Cardiac muscle cell (in vitro differentiated cells and primary cell): Measurements from ENCODE around the gene EPN1. TPM values are rescaled to one million over a fixed set of nuclear protein-coding genes. Genes with fewer than 3 reads are reported as not detected.

Source experiments
- DNase-seq, 2 donors: peaks; one replicate each; pipeline versions ENCODE4 v3.0.0 to v3.0.0-alpha.2; 2010 to 2017; ENCODE audit warnings: low read depth in 1 of 2, low spot score in 1 of 2
- H3K27ac ChIP-seq: fragments of 200-600 bp; sonication (generic); 2 replicates; pipeline ENCODE4 v1.5.1; 2016
- H3K27me3 ChIP-seq: fragments of 200-600 bp; sonication (generic); 2 replicates; pipeline ENCODE4 v1.6.0; 2016; ENCODE audit warnings: control low read depth
- H3K36me3 ChIP-seq: fragments of 200-600 bp; sonication (generic); 2 replicates; pipeline ENCODE4 v1.5.1; 2016; ENCODE audit warnings: control low read depth
- H3K4me1 ChIP-seq: fragments of 200-600 bp; sonication (generic); 2 replicates; pipeline ENCODE4 v1.8.1; 2017; ENCODE audit warnings: low read depth, mild to moderate bottlenecking, mixed run types
- H3K4me3 ChIP-seq: fragments of 200-600 bp; sonication (generic); 2 replicates; pipeline ENCODE4 v1.5.1; 2016; ENCODE audit warnings: mild to moderate bottlenecking
- H3K9me3 ChIP-seq: fragments of 200-600 bp; sonication (generic); 2 replicates; pipeline ENCODE4 v1.5.1; 2017; ENCODE audit warnings: low read depth, mild to moderate bottlenecking, control low read depth
- CTCF ChIP-seq: IDR thresholded peaks from 2 replicates; pipeline ENCODE4 v1.5.1; 2012; ENCODE audit warnings: low read depth, mild to moderate bottlenecking, low read length
- polyA plus RNA-seq: library from polyadenylated mRNA; unstranded; fragments of >200 nt; fragmentation: Nextera tagmentation; extraction: Ambion mirVana; gene quantifications from 2 replicates; pipeline ENCODE4 v1.2.1, GENCODE V29; 2016
- total RNA-seq: library from RNA; depleted of rRNA; stranded (reverse); fragments of >200 nt; gene quantifications from 2 replicates; pipeline ENCODE4 v1.2.3, GENCODE V29; 2016

EPN1 gene
- total and polyA plus RNA-seq, 2 experiments from 2014 or later, result 164 to 173 TPM

- H3K36me3 ChIP-seq, result peaks cover 10% of the 10 kb centered on the region
- DNase-seq, result no peak
- no peak overlapping the region for H3K4me3 ChIP-seq
- no peaks in the 10 kb centered on the region for H3K27me3 ChIP-seq
- no peak overlapping the region for H3K27ac ChIP-seq
- H3K9me3 ChIP-seq, result no peaks in the 10 kb centered on the region
- H3K4me1 ChIP-seq, result no peaks in the 10 kb centered on the region
- no peak for TF ChIP-seq CTCF
Measured at GRCh38 chr19:55686311-55687050, 11.5 kb downstream of the EPN1 start.

DNA sequence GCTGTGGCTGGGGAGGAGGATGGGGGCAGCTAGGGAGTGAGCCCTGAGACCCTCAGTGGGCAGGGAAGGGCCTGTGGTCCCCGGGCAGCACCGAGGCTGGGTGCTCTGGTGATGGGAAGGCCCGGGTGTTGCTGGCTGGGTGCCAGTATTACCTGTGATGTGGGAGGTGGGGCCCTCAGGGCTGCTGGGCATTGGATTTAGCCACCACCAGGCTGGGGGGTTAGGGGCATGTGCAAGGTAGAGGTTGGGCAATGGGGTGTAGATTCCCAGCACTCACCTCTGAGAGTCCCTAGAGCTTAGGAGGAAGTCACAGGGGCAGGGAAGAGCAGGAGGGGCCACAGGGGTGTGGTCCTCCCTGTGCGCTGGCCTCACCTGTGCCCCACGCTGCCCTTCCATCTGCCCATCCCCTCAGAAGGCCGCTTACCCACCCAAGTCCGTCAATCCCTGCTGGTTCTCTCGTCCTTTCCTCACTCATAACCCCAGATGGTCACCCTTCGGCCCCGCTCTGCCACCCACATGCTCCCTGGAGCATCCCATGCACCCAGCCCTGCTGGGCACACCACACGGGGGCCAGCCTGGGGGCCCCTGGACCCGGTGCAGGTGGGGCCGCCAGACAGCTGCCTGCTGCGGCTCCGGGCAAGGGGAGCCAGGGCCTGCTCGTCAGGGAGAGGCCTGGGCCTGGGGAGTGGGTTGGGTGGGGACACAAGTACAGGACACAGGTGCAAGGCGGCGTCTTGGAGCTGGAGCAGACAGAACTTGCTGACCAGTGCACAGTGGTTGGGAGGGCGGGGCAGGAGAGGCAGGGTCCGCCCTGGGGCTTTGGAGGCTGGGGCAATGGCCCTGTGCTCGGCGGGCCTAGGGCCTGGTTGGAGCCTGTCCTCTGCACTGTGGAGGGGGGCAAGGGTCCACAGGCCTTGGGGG, 12.5 kb downstream of the EPN1 start:
- Histone ChIP-seq H3K36me3 (peaks cover 10% of the 10 kb centered on the region), H3K27ac (no peak overlapping the region), H3K4me1 (no peaks in the 10 kb centered on the region), H3K9me3 (no peaks in the 10 kb centered on the region), H3K27me3 (no peaks in the 10 kb centered on the region), H3K4me3 (no peak overlapping the region)
- DNase-seq, result no peak
- no peak for TF ChIP-seq CTCF

- no peak overlapping the region for H3K4me3 ChIP-seq
- no peak overlapping the region for H3K27ac ChIP-seq
- no peak for TF ChIP-seq CTCF
- no peak for DNase-seq
- no peaks in the 10 kb centered on the region for H3K27me3 ChIP-seq
- H3K4me1 ChIP-seq, result no peaks in the 10 kb centered on the region
- no peaks in the 10 kb centered on the region for H3K9me3 ChIP-seq
- peaks cover 10% of the 10 kb centered on the region for H3K36me3 ChIP-seq
Measured at GRCh38 chr19:55688422-55689218, 13.6 kb downstream of the EPN1 start.

DNA sequence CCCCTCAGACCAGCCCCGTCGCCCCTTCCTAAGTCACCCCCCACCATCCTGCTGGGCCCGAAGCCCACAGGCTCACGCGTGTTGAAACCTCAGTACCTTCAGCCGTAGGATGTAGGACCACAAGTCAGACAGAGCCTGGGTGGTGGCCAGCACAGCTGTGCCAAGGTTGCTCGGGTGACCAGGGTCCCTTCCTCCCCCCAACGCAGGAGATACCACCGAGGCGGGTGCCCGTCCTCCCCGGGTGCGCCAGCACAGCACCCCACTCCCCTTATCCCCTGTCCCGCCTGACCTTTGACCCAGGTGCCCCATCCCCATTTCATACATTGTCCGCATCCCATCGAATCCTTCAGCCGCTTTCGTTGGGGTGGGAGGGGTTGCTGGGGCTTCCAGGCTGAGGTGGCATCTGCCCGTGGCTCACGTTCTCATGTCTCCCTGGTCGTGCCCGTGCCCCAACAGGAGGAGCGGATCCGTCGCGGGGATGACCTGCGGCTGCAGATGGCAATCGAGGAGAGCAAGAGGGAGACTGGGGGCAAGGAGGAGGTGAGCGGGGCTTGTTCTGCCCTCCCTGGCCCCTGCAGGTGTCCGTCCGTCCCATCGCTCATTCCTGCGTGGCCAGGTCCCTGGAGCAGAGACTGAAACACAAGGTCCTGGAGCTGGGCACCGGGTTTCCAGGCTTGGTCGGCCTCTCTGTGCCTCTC, 14.5 kb downstream of the EPN1 start:
- no peak for TF ChIP-seq CTCF
- Histone ChIP-seq H3K27ac (no peak overlapping the region), H3K4me3 (no peak overlapping the region), H3K36me3 (peaks cover 8% of the 10 kb centered on the region), H3K27me3 (no peaks in the 10 kb centered on the region), H3K4me1 (no peaks in the 10 kb centered on the region), H3K9me3 (no peaks in the 10 kb centered on the region)
- no peak for DNase-seq
